CD4-positive, alpha-beta T cell treated with Interleukin-6 at 100 ng/mL for 8 hours (primary cell): ENCODE results near the gene NAALADL2.
"Not testable (repeated sequence)": the region's sequence is repeated elsewhere in the genome, so short reads cannot be mapped to it uniquely, and the experiment has no call there.

Experiments used
- DNase-seq: peaks from one replicate; pipeline ENCODE4 v3.0.0-alpha.2; 2020; ENCODE audit warnings: mixed read lengths, low spot score

Gene NAALADL2

GRCh38 chr3:175485436-175485835 is 626.3 kb downstream of the NAALADL2 start:
- DNase-seq: no peak

- DNase-seq: no peak
These were observed 627.1 kb downstream of the NAALADL2 start for GRCh38 chr3:175486255-175486654.

GRCh38 chr3:175489406-175489805 is 630.3 kb downstream of the NAALADL2 start:
- DNase-seq: no peak

GRCh38 chr3:175493301-175493700 is 634.2 kb downstream of the NAALADL2 start:
- no peak for DNase-seq

GRCh38 chr3:175495331-175495730 is 636.2 kb downstream of the NAALADL2 start:
- DNase-seq: no peak

GRCh38 chr3:175502155-175502554 is 643.0 kb downstream of the NAALADL2 start:
- DNase-seq: no peak

GRCh38 chr3:175511219-175511785 is 652.2 kb downstream of the NAALADL2 start:
- no peak for DNase-seq

GRCh38 chr3:175512700-175513099 is 653.6 kb downstream of the NAALADL2 start:
- DNase-seq: no peak

- DNase-seq: no peak
These were observed 659.3 kb downstream of the NAALADL2 start for GRCh38 chr3:175518459-175518858.

GRCh38 chr3:175521406-175521805 is 662.3 kb downstream of the NAALADL2 start:
- no peak for DNase-seq

- no peak for DNase-seq
These were observed 667.1 kb downstream of the NAALADL2 start for GRCh38 chr3:175526191-175526590.

- no peak for DNase-seq
These were observed 667.6 kb downstream of the NAALADL2 start for GRCh38 chr3:175526609-175527280.

GRCh38 chr3:175528693-175529092 is 669.6 kb downstream of the NAALADL2 start:
- DNase-seq: not testable (repeated sequence)

GRCh38 chr3:175535351-175535750 is 676.2 kb downstream of the NAALADL2 start:
- no peak for DNase-seq

- no peak for DNase-seq
These were observed 687.0 kb downstream of the NAALADL2 start for GRCh38 chr3:175546115-175546514.

GRCh38 chr3:175552929-175553328 is 693.8 kb downstream of the NAALADL2 start:
- no peak for DNase-seq

GRCh38 chr3:175554801-175555200 is 695.7 kb downstream of the NAALADL2 start:
- no peak for DNase-seq

- DNase-seq: no peak
These were observed 699.1 kb downstream of the NAALADL2 start for GRCh38 chr3:175558261-175558660.

- no peak for DNase-seq
These were observed 705.2 kb downstream of the NAALADL2 start for GRCh38 chr3:175564363-175564762.

- no peak for DNase-seq
These were observed 712.0 kb downstream of the NAALADL2 start for GRCh38 chr3:175571096-175571495.

GRCh38 chr3:175573226-175573625 is 714.1 kb downstream of the NAALADL2 start:
- no peak for DNase-seq

- no peak for DNase-seq
These were observed 721.2 kb downstream of the NAALADL2 start for GRCh38 chr3:175580318-175580717.

GRCh38 chr3:175585898-175586297 is 726.8 kb downstream of the NAALADL2 start:
- DNase-seq: no peak

- no peak for DNase-seq
These were observed 731.6 kb downstream of the NAALADL2 start for GRCh38 chr3:175590745-175591144.
